GM19240 (cell line): ENCODE measurements around the gene ABCD4.

Experiments
- DNase-seq: peaks from one replicate; pipeline ENCODE4 v3.0.0; 2011; ENCODE audit warnings: low spot score; ENCODE audit not compliant: insufficient read length

Gene ABCD4

GRCh38 chr14:74237441-74237840, 65.3 kb downstream of the ABCD4 start:
- DNase-seq, result no peak
